HCT116 (cell line): ENCODE measurements around the gene STK32B.

Source experiments
- ATF3 ChIP-seq: IDR thresholded peaks from 2 replicates; pipeline ENCODE4 v1.6.1; 2012
- EZH2 ChIP-seq: fragments of 200-600 bp; sonication (generic); IDR thresholded peaks from 2 replicates; pipeline ENCODE4 v1.6.1; 2017; ENCODE audit warnings: antibody characterized with exemption, mixed run types
- EZH2phosphoT487 ChIP-seq: fragments of 200-600 bp; IDR thresholded peaks from 2 replicates; pipeline ENCODE4 v1.6.1; 2018; ENCODE audit warnings: antibody characterized with exemption, borderline replicate concordance
- JUND ChIP-seq: IDR thresholded peaks from 2 replicates; pipeline ENCODE4 v1.6.1; 2012
- POLR2A ChIP-seq: IDR thresholded peaks from 2 replicates; pipeline ENCODE4 v1.7.0; 2011; ENCODE audit warnings: borderline replicate concordance; ENCODE audit not compliant: insufficient read depth, insufficient read length; ENCODE audit errors: extremely low read depth
- POLR2AphosphoS5 ChIP-seq: IDR thresholded peaks from 2 replicates; pipeline ENCODE4 v1.6.1; 2011; ENCODE audit warnings: mild to moderate bottlenecking, low read depth, low read length, moderate library complexity
- RAD21 ChIP-seq: IDR thresholded peaks from 2 replicates; pipeline ENCODE4 v1.6.1; 2012; ENCODE audit warnings: low read depth, mild to moderate bottlenecking
- SRF ChIP-seq: IDR thresholded peaks from 2 replicates; pipeline ENCODE4 v1.6.1; 2012; ENCODE audit warnings: low read depth
- YY1 ChIP-seq: IDR thresholded peaks from 2 replicates; pipeline ENCODE4 v1.6.1; 2011; ENCODE audit warnings: low read length, low read depth, moderate library complexity, mild to moderate bottlenecking; ENCODE audit not compliant: insufficient replicate concordance; ENCODE audit errors: extremely low read depth
- ZBTB33 ChIP-seq: IDR thresholded peaks from 2 replicates; pipeline ENCODE4 v1.6.1; 2011; ENCODE audit warnings: mild to moderate bottlenecking, low read length, moderate library complexity; ENCODE audit not compliant: insufficient replicate concordance; ENCODE audit errors: extremely low read depth
- ZNF274 ChIP-seq: fragments of 200-500 bp; sonication (Bioruptor generic); IDR thresholded peaks from 2 replicates; pipeline ENCODE4 v1.6.1; 2014; ENCODE audit warnings: mild to moderate bottlenecking, low read depth, low read length, inconsistent platforms
- TF ChIP-seq, protein P1 (sequence below), 3 experiments: fragments of 200-600 bp in 1 of 3; sonication (generic) in 1 of 3; IDR thresholded peaks in 2 of 3; conservative IDR thresholded peaks in 1 of 3; 2 replicates each; pipeline ENCODE4 v1.5.1; 2012 to 2017; ENCODE audit warnings: low read depth in 2 of 3, low read length in 2 of 3, antibody characterized with exemption in 1 of 3, borderline replicate concordance in 1 of 3, control low read depth in 1 of 3, mild to moderate bottlenecking in 1 of 3, mixed read lengths in 1 of 3, mixed run types in 1 of 3, moderate library complexity in 1 of 3; ENCODE audit not compliant: insufficient read depth in 1 of 3
- TF ChIP-seq, protein P2 (sequence below): IDR thresholded peaks from 2 replicates; pipeline ENCODE4 v1.6.1; 2012

GRCh38 chr4:5237086-5237660 lies 185.9 kb downstream of the STK32B start:
- TF ChIP-seq, protein P1, sequence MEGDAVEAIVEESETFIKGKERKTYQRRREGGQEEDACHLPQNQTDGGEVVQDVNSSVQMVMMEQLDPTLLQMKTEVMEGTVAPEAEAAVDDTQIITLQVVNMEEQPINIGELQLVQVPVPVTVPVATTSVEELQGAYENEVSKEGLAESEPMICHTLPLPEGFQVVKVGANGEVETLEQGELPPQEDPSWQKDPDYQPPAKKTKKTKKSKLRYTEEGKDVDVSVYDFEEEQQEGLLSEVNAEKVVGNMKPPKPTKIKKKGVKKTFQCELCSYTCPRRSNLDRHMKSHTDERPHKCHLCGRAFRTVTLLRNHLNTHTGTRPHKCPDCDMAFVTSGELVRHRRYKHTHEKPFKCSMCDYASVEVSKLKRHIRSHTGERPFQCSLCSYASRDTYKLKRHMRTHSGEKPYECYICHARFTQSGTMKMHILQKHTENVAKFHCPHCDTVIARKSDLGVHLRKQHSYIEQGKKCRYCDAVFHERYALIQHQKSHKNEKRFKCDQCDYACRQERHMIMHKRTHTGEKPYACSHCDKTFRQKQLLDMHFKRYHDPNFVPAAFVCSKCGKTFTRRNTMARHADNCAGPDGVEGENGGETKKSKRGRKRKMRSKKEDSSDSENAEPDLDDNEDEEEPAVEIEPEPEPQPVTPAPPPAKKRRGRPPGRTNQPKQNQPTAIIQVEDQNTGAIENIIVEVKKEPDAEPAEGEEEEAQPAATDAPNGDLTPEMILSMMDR (IDR thresholded peaks at IDR 0.05 in 2 of 3, conservative IDR thresholded peaks at IDR 0.05 in 1 of 3; ENCODE audit: borderline replicate concordance in 1 of 3, insufficient read depth in 1 of 3, low read depth in 2 of 3, low read length in 2 of 3), result no peak
- TF ChIP-seq ZBTB33 (no peak), ZNF274 (no peak), RAD21 (no peak), POLR2AphosphoS5 (no peak), ATF3 (no peak), SRF (no peak), EZH2phosphoT487 (no peak), YY1 (no peak), POLR2A (no peak), EZH2 (no peak), JUND (no peak)
- TF ChIP-seq, protein P2, sequence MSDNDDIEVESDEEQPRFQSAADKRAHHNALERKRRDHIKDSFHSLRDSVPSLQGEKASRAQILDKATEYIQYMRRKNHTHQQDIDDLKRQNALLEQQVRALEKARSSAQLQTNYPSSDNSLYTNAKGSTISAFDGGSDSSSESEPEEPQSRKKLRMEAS, result no peak
